ENCODE data around the gene JAML. TPM values are rescaled to one million over a fixed set of nuclear protein-coding genes. Genes with fewer than 3 reads are reported as not detected.

JAML gene
- polyA plus RNA-seq, result 10 to 100 TPM; 16.8 to 37.7 (median 26.3) TPM

DNA sequence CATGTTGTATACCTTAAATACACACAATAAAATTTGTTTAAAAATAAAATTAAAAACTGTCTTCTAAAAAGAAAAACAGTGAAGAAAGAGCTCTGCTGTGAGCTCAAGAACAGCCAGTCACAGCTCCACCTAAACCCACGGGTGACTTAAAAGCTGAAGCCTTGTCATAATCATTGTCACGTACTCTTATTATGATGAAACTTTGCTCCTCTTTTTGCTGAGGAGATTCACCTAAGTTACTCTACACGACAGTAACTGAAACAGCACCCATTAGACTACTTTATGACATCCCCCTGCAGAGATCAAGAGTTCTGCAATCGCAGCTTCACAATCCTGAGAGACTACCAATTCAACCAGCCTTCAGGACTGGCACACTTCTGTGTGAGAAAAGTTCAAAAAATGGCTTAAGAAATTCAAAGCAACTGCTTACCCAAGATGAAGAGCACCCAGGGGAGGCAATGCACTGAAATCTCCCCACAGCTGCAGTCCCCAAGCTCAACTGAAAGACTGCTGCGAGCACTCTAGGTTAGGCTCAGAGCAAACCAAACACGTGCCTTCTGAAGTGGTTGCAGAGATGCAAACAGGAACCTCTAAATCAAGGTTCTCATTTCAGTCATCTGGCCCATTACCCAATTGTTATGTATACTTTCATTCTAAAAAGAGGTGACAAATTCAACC is at the start of gene JAML:
JAML (minus strand) TSS at position 501 of the 678 bp plus-strand sequence. CDS start 10,145 bp downstream, outside the sequence.
- Mint-ChIP-seq H3K9me3 (peaks cover 0 to 1% (median 0%) of the 10 kb centered on the region in 6 donors), H3K27me3 (ENCODE audit: low read depth in 3 of 3) (peaks cover 6 to 24% (median 9%) of the 10 kb centered on the region in 3 donors), H3K36me3 (peaks cover 0 to 6% (median 5%) of the 10 kb centered on the region in 3 donors), H3K4me1 (peaks cover 25 to 27% of the 10 kb centered on the region in 2 donors), H3K27ac (peak within 1 kb of the TSS in 5 of 6 donors; percentile 6 to 70 (median 36)), H3K4me3 (peak within 1 kb of the TSS; percentile 48 to 61 (median 52))
- no peak for DNase-seq

GRCh38 chr11:118274186-118274585 is 49.4 kb upstream of the JAML start:
- Mint-ChIP-seq H3K27ac (no peak overlapping the region), H3K4me1 (no peaks in the 10 kb centered on the region), H3K4me3 (no peak overlapping the region), H3K36me3 (no peaks in the 10 kb centered on the region), H3K9me3 (no peaks in the 10 kb centered on the region), H3K27me3 (ENCODE audit: low read depth in 3 of 3) (peaks cover 2 to 7% (median 4%) of the 10 kb centered on the region in 3 donors)
- DNase-seq, result no peak

- no peak overlapping the region for H3K4me3 Mint-ChIP-seq
- no peak overlapping the region for H3K27ac Mint-ChIP-seq
- no peaks in the 10 kb centered on the region for H3K9me3 Mint-ChIP-seq
- H3K4me1 Mint-ChIP-seq, result no peaks in the 10 kb centered on the region
- H3K27me3 Mint-ChIP-seq (ENCODE audit: low read depth in 3 of 3), result peaks cover 1 to 7% (median 4%) of the 10 kb centered on the region in 3 donors
- no peak for DNase-seq
- H3K36me3 Mint-ChIP-seq, result no peaks in the 10 kb centered on the region
These were observed 47.2 kb upstream of the JAML start for GRCh38 chr11:118272001-118272400.

DNA sequence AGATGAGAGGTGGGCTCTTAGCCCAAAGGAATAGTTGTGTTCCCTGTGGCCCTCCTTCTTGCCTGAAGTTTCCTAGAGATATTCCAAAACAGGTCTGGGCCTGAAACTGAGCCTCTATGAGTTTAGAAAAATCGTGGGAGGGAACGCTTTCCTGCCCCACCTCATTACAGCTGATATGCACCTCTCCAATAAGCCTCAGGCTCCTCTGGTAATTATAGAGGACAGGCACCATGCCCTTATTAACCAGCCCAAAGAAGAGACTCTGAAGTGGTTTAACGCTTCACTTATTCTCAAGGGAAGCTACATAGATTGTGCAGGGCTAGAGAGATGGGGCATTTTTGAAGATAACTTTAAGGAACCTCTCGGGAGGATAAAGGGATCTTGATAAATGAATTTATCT is 42.7 kb upstream of the JAML start:
- H3K4me1 Mint-ChIP-seq, result peaks cover 9 to 12% of the 10 kb centered on the region in 2 donors
- no peak for DNase-seq
- H3K9me3 Mint-ChIP-seq, result no peaks in the 10 kb centered on the region
- peaks cover 9 to 16% (median 12%) of the 10 kb centered on the region in 3 donors for H3K27me3 Mint-ChIP-seq (ENCODE audit: low read depth in 3 of 3)
- H3K36me3 Mint-ChIP-seq, result peaks cover 0 to 8% (median 0%) of the 10 kb centered on the region in 3 donors
- no peak overlapping the region for H3K4me3 Mint-ChIP-seq
- no peak overlapping the region for H3K27ac Mint-ChIP-seq

- H3K27me3 Mint-ChIP-seq (ENCODE audit: low read depth in 3 of 3), result peaks cover 11 to 16% (median 14%) of the 10 kb centered on the region in 3 donors
- H3K9me3 Mint-ChIP-seq, result no peaks in the 10 kb centered on the region
- H3K4me1 Mint-ChIP-seq, result peaks cover 11 to 12% of the 10 kb centered on the region in 2 donors
- H3K36me3 Mint-ChIP-seq, result peaks cover 0 to 8% (median 0%) of the 10 kb centered on the region in 3 donors
- H3K27ac Mint-ChIP-seq, result no peak overlapping the region
- DNase-seq, result no peak
- no peak overlapping the region for H3K4me3 Mint-ChIP-seq
These were observed 41.1 kb upstream of the JAML start for GRCh38 chr11:118265954-118266353.

DNA sequence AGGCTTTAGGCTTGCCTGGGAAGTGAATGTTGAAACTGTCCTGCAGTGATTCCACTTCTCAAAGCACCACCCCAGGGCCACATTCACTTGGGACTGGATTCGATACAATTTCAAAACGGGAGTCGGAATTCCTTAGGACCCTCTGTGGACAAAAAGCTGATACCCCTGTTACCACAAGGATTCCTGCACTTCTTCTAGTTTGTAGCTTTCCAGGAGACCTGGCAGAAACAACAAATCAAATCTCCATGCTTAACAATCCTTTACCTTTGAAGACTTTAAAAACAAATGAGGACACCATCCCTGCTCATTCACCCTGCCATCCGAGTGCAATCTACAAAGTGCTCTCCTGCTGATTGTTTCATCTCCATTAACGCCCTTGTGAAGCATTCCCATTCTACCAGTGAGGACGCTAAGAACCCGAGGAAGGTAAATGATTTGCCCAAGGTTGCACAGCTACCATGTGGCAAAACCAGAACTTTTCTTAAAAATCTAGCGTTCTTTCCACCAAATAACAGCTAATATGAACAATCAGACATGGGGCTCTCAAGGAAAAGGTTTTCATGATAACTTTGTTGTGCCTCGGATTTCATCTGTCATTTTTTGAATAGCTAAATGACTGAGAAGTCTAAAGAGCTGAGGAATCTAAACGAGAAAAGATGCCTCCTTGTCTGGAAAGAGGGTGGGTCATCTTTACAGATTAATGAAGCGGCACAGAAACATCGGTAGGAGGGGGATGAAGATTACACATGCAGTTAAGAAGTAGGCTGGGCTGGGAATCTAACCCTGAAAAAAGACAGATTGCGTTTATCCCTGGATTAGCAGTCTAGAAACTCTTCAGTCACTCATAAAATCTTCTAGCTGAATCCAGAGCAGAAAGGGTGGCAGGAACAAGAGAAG is 40.0 kb upstream of the JAML start:
- no peak overlapping the region for H3K27ac Mint-ChIP-seq
- peaks cover 0 to 8% (median 0%) of the 10 kb centered on the region in 3 donors for H3K36me3 Mint-ChIP-seq
- H3K27me3 Mint-ChIP-seq (ENCODE audit: low read depth in 3 of 3), result peaks cover 11 to 16% (median 15%) of the 10 kb centered on the region in 3 donors

DNA sequence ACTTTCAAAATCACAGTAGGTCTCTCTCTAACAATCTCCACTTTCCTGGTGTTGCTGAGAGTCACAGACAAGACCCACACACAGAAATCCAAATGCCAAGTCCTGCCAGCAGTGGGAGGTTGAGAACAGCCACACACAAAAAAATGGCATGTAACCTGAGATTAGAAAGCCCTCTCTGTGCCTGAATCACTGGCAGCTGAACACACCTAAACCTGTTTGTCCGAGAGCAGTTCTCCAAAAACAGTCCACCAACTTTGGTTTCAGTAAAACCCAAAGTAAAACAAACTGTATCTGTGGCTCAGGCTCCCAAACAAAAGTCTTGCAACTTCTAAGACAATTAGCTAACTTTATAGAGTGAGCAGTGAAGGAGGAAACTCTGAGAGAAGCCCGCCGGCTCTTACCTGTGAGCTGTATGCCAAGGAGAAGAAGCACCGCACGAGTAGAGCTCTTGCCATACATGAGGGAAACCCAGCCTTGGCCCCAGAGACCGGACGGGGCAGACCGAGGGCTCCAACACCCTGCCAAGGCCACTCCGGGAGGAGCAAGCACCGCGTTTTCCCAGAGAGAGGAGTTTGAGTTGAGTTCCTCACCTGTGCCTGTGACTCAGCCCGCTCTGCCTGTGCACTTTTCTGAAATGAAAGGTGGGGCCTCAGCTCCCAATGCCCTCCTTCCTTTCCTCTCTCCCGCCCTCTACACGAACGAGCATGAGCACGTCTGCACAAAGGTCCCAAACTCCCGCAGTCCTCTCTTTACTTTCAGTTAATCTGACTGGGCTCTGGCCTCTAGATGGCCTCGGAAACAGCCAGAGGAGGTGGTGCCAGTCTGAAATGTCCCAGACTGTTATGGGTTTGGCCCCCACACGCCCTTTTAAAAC is 39.1 kb upstream of the JAML start, which contains the start of gene MPZL2:
MPZL2 (minus strand) TSS at position 603 of the 874 bp plus-strand sequence; CDS start at position 459, 144 bp downstream.
- peak within 1 kb of the TSS in 2 of 6 donors; percentile 37 to 74 for H3K27ac Mint-ChIP-seq
- H3K27me3 Mint-ChIP-seq (ENCODE audit: low read depth in 3 of 3), result peaks cover 10 to 17% (median 11%) of the 10 kb centered on the region in 3 donors
- H3K36me3 Mint-ChIP-seq, result peaks cover 0 to 8% (median 0%) of the 10 kb centered on the region in 3 donors
- H3K4me1 Mint-ChIP-seq, result peaks cover 11 to 12% of the 10 kb centered on the region in 2 donors
- no peaks in the 10 kb centered on the region for H3K9me3 Mint-ChIP-seq
- H3K4me3 Mint-ChIP-seq, result peak within 1 kb of the TSS; percentile 9 to 82 (median 63)
- DNase-seq, result no peak

More for the DNA sequence above, 40.0 kb upstream of the JAML start:
- Mint-ChIP-seq H3K9me3 (no peaks in the 10 kb centered on the region), H3K4me1 (peaks cover 11 to 12% of the 10 kb centered on the region in 2 donors), H3K4me3 (peak overlapping the region in 1 of 5 donors; percentile 11)
- DNase-seq, result no peak

DNA sequence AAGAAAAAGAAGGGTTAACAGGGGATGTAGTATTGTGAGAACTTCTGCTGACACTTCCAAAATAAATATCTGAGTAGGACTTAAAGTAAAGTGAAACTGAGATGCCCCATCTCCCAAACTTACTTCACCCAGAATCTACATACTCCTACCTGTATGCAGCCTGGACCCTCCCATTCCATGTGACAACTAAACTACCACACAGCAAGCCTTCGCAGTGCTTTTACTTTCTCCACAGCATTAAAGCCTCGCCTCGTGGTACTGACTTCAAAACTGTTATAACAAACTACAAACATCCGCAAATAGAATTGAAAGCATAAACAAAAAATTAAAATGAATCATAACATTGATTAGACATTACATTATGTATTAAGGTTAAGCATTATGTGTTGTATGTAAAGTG is 38.3 kb upstream of the JAML start:
- peaks cover 11 to 12% of the 10 kb centered on the region in 2 donors for H3K4me1 Mint-ChIP-seq
- H3K9me3 Mint-ChIP-seq, result no peaks in the 10 kb centered on the region
- peak overlapping the region in 1 of 6 donors; percentile 37 for H3K27ac Mint-ChIP-seq
- no peak for DNase-seq
- peaks cover 10 to 17% (median 11%) of the 10 kb centered on the region in 3 donors for H3K27me3 Mint-ChIP-seq (ENCODE audit: low read depth in 3 of 3)
- peaks cover 0 to 8% (median 0%) of the 10 kb centered on the region in 3 donors for H3K36me3 Mint-ChIP-seq
- peak overlapping the region in 1 of 5 donors; percentile 69 for H3K4me3 Mint-ChIP-seq

DNA sequence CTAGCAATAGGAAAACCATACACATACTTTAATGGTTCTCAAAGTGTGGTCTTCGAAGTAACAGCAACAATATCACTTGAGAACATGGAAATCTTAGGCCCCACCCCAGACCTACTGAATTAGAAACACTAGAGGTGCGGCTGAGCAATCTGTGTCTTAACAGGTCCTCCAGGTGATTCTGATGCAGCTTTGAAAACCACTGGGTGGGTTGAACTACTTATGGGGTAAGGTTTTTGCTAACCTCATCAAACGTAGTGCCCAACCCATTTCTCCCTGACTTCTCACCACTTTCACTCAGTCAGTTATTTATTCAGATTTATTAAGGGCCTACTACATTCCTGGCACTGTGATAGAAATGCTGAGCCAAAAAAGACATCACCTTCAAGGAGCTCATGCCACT is 35.5 kb upstream of the JAML start:
- Mint-ChIP-seq H3K4me3 (no peak overlapping the region), H3K27ac (no peak overlapping the region), H3K9me3 (no peaks in the 10 kb centered on the region), H3K4me1 (peaks cover 11 to 12% of the 10 kb centered on the region in 2 donors), H3K36me3 (peaks cover 0 to 3% (median 0%) of the 10 kb centered on the region in 3 donors), H3K27me3 (ENCODE audit: low read depth in 3 of 3) (peaks cover 10 to 16% (median 11%) of the 10 kb centered on the region in 3 donors)
- DNase-seq, result no peak

DNA sequence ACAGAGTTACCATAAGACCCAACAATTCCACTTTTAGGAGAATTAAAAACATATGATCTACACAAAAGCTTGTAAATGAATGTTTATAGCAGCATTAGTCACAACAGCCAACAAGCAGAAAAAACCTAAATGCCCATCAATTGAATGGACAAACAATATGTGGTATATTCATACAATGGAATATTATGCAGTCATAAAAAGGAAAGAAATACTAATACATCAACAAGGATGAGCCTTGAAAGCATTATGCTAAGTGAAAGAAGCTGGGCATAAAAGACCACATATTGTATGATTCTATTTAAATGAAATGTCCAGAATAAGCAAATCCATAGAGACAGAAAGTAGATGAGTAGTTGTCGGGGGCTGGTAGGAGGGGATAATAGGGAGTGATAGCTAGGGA is 34.3 kb upstream of the JAML start:
- no peaks in the 10 kb centered on the region for H3K9me3 Mint-ChIP-seq
- peaks cover 3 to 9% (median 7%) of the 10 kb centered on the region in 3 donors for H3K27me3 Mint-ChIP-seq (ENCODE audit: low read depth in 3 of 3)
- peaks cover 0 to 4% (median 3%) of the 10 kb centered on the region in 3 donors for H3K36me3 Mint-ChIP-seq
- peak overlapping the region in 1 of 6 donors; percentile 9 for H3K27ac Mint-ChIP-seq
- no peak overlapping the region for H3K4me3 Mint-ChIP-seq
- H3K4me1 Mint-ChIP-seq, result peaks cover 7 to 8% of the 10 kb centered on the region in 2 donors
- DNase-seq, result no peak

DNA sequence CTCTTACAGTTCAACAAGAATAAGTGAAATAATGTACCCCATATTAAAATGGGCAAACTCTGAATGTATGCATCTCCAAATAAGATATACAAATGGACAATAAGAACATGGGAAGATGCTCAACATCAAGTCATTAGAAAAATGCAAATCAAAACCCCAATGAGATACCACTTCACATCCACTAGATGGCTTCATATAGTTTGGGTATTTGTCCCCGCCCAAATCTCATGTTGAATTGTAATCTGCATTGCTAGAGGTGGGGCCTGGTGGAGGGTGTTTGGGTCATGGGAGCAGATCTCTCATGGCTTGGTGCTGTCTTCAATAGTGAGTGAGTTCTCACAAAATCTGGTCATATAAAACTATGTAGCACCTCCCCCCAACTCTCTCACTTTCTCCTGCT is 33.6 kb upstream of the JAML start:
- H3K27me3 Mint-ChIP-seq (ENCODE audit: low read depth in 3 of 3), result peaks cover 3 to 9% (median 5%) of the 10 kb centered on the region in 3 donors
- H3K9me3 Mint-ChIP-seq, result no peaks in the 10 kb centered on the region
- H3K27ac Mint-ChIP-seq, result no peak overlapping the region
- H3K4me3 Mint-ChIP-seq, result no peak overlapping the region
- DNase-seq, result no peak
- peaks cover 1 to 2% of the 10 kb centered on the region in 2 donors for H3K4me1 Mint-ChIP-seq
- H3K36me3 Mint-ChIP-seq, result peaks cover 0 to 4% (median 3%) of the 10 kb centered on the region in 3 donors

DNA sequence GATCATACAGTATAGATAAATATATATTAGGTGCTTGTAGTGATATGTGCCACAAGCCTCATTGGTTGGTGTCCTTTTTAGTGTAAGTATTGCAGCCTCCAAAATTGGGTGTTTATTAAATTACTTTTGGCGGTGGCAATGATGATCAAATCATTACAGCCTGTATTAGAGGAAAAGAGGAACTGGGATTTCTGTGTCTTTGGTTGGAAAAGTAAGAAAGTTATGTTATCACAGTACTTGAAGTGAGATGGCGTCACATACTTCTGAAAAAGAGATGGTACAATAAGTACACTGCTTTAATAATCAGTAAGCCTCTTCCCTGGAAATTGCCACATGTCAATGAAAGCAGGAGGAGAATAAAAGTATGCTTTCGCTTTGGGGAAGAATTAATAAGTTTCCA is 27.9 kb upstream of the JAML start:
- peaks cover 8 to 11% (median 8%) of the 10 kb centered on the region in 3 donors for H3K27me3 Mint-ChIP-seq (ENCODE audit: low read depth in 3 of 3)
- peak overlapping the region; percentile 98 to 99 (median 99) for H3K27ac Mint-ChIP-seq
- peak overlapping the region; percentile 97 to 98 (median 98) for H3K4me3 Mint-ChIP-seq
- peaks cover 0 to 4% (median 3%) of the 10 kb centered on the region in 3 donors for H3K36me3 Mint-ChIP-seq
- no peaks in the 10 kb centered on the region for H3K9me3 Mint-ChIP-seq
- no peak for DNase-seq
- H3K4me1 Mint-ChIP-seq, result peaks cover 23 to 31% of the 10 kb centered on the region in 2 donors

Measured in immature natural killer cell (primary cell).